HCT116 (cell line): ENCODE results near the gene PLCB1. TPM values are rescaled to one million over a fixed set of nuclear protein-coding genes. Genes with fewer than 3 reads are reported as not detected.

Experiments used
- ATAC-seq: fragments of 200-7000 bp; cut with Tn5 transposase; 2 replicates; pipeline ENCODE4 v1.9.1; 2020; ENCODE audit warnings: mild to moderate bottlenecking, moderate library complexity
- BruUV-seq: library from RNA; stranded (reverse); fragments of 400-500 nt; replicated peaks from 2 replicates; lab custom pipeline; 2021; lab: Mats Ljungman, UMichigan
- CTCF ChIA-PET: fragments of 300-600 bp; sonication (Branson Sonifier 250); formaldehyde crosslinking; loops from one replicate; lab custom pipeline; 2021; ENCODE audit warnings: antibody characterized with exemption; lab: Charles Lee
- POLR2A ChIA-PET: fragments of 300-600, 350-600 bp; sonication (Branson Sonifier 250); formaldehyde crosslinking; loops from one replicate; lab custom pipeline; 2021; ENCODE audit warnings: antibody characterized with exemption; lab: Charles Lee
- RAD21 ChIA-PET, 2 experiments: fragments of 300-600 bp; sonication (Branson Sonifier 250); formaldehyde crosslinking; loops; one replicate each; lab custom pipeline; 2023; ENCODE audit warnings: low total read pairs in 2 of 2; ENCODE audit not compliant: uncharacterized antibody in 2 of 2, unreplicated experiment in 2 of 2, low non-redundant PET in 1 of 2; lab: Charles Lee
- DNase-seq: peaks from one replicate; pipeline ENCODE4 v3.0.0-alpha.2; 2010; ENCODE audit warnings: low read depth, low spot score
- H2AFZ ChIP-seq: fragments of 200-600 bp; shearing (Covaris generic), sonication (generic); 2 replicates; pipeline ENCODE4 v1.6.1; 2017; ENCODE audit warnings: low read depth, mixed run types, mixed read lengths, antibody characterized with exemption, low read length; ENCODE audit not compliant: poor library complexity, severe bottlenecking
- H3K27ac ChIP-seq: 2 replicates; pipeline ENCODE4 v1.5.1; 2012; ENCODE audit warnings: low read depth, low read length
- H3K27me3 ChIP-seq: fragments of 200-600 bp; sonication (generic); 2 replicates; pipeline ENCODE4 v1.6.1; 2016; ENCODE audit warnings: mixed run types, low read length, mixed read lengths; ENCODE audit not compliant: insufficient read depth
- H3K36me3 ChIP-seq, 2 experiments: fragments of 200-500 bp in 1 of 2; fragments of 200-600 bp in 1 of 2; sonication (Bioruptor generic) in 1 of 2; sonication (generic) in 1 of 2; 2 replicates each; pipeline versions ENCODE4 v1.5.1 to v1.6.1; 2014 to 2016; ENCODE audit warnings: low read length in 2 of 2, inconsistent platforms in 1 of 2, mixed read lengths in 1 of 2, mixed run types in 1 of 2; ENCODE audit not compliant: insufficient read depth in 2 of 2, control insufficient read depth in 1 of 2
- H3K4me1 ChIP-seq, 2 experiments: fragments of 200-600 bp in 1 of 2; sonication (generic) in 1 of 2; 2 replicates each; pipeline versions ENCODE4 v1.5.1 to v1.6.1; 2012 to 2017; ENCODE audit warnings: low read length in 2 of 2, inconsistent platforms in 1 of 2, mild to moderate bottlenecking in 1 of 2, mixed read lengths in 1 of 2, mixed run types in 1 of 2, moderate library complexity in 1 of 2; ENCODE audit not compliant: insufficient read depth in 2 of 2, control insufficient read depth in 1 of 2
- H3K4me2 ChIP-seq: fragments of 200-600 bp; sonication (generic); 2 replicates; pipeline ENCODE4 v1.6.1; 2017; ENCODE audit warnings: mixed run types, low read length, mixed read lengths
- H3K4me3 ChIP-seq, 2 experiments: fragments of 200-600 bp in 1 of 2; sonication (generic) in 1 of 2; replicated peaks in 1 of 2; 2 replicates each; pipeline ENCODE4 v1.5.1; 2011 to 2016; ENCODE audit warnings: low read length in 2 of 2, control low read depth in 1 of 2, low read depth in 1 of 2, mild to moderate bottlenecking in 1 of 2, mixed read lengths in 1 of 2, mixed run types in 1 of 2
- H3K79me2 ChIP-seq: fragments of 200-600 bp; sonication (generic); 2 replicates; pipeline ENCODE4 v1.6.1; 2017; ENCODE audit warnings: mild to moderate bottlenecking, mixed run types, low read length, moderate library complexity, mixed read lengths; ENCODE audit not compliant: insufficient read depth
- H3K9ac ChIP-seq: fragments of 200-600 bp; sonication (generic); 2 replicates; pipeline ENCODE4 v1.6.1; 2016; ENCODE audit warnings: low read length, mixed read lengths
- H3K9me2 ChIP-seq: fragments of 200-600 bp; sonication (generic), shearing (Covaris generic); 2 replicates; pipeline ENCODE4 v1.6.1; 2017; ENCODE audit warnings: mixed run types, mild to moderate bottlenecking, moderate library complexity; ENCODE audit not compliant: insufficient read depth
- H3K9me3 ChIP-seq, 2 experiments: fragments of 200-500 bp in 1 of 2; fragments of 200-600 bp in 1 of 2; sonication (Bioruptor generic) in 1 of 2; sonication (generic) in 1 of 2; 2 replicates each; pipeline ENCODE4 v1.6.1; 2014 to 2017; ENCODE audit warnings: low read length in 2 of 2, mixed read lengths in 2 of 2, inconsistent platforms in 1 of 2, low read depth in 1 of 2, mild to moderate bottlenecking in 1 of 2, mixed run types in 1 of 2, moderate library complexity in 1 of 2; ENCODE audit not compliant: control insufficient read depth in 1 of 2, insufficient read depth in 1 of 2
- H4K20me1 ChIP-seq: fragments of 200-600 bp; sonication (generic), shearing (Covaris generic); 2 replicates; pipeline ENCODE4 v1.6.1; 2017; ENCODE audit warnings: mixed run types, mild to moderate bottlenecking, moderate library complexity; ENCODE audit not compliant: insufficient read depth
- ATF3 ChIP-seq: IDR thresholded peaks from 2 replicates; pipeline ENCODE4 v1.6.1; 2012
- CBX3 ChIP-seq: IDR thresholded peaks from 2 replicates; pipeline ENCODE4 v1.6.1; 2012; ENCODE audit warnings: low read depth
- CEBPB ChIP-seq: IDR thresholded peaks from 2 replicates; pipeline ENCODE4 v1.6.1; 2012; ENCODE audit warnings: low read depth
- CTCF ChIP-seq, 3 experiments: fragments of 200-600 bp in 1 of 3; sonication (generic) in 1 of 3; IDR thresholded peaks in 2 of 3; conservative IDR thresholded peaks in 1 of 3; 2 replicates each; pipeline ENCODE4 v1.5.1; 2012 to 2017; ENCODE audit warnings: low read depth in 2 of 3, low read length in 2 of 3, antibody characterized with exemption in 1 of 3, borderline replicate concordance in 1 of 3, control low read depth in 1 of 3, mild to moderate bottlenecking in 1 of 3, mixed read lengths in 1 of 3, mixed run types in 1 of 3, moderate library complexity in 1 of 3; ENCODE audit not compliant: insufficient read depth in 1 of 3
- EGR1 ChIP-seq: IDR thresholded peaks from 2 replicates; pipeline ENCODE4 v1.6.1; 2012; ENCODE audit warnings: low read depth
- ELF1 ChIP-seq: IDR thresholded peaks from 2 replicates; pipeline ENCODE4 v1.6.1; 2012; ENCODE audit warnings: low read depth, borderline replicate concordance
- EZH2phosphoT487 ChIP-seq: fragments of 200-600 bp; IDR thresholded peaks from 2 replicates; pipeline ENCODE4 v1.6.1; 2018; ENCODE audit warnings: antibody characterized with exemption, borderline replicate concordance
- FOSL1 ChIP-seq: IDR thresholded peaks from 2 replicates; pipeline ENCODE4 v1.6.1; 2012; ENCODE audit warnings: low read depth
- JUND ChIP-seq: IDR thresholded peaks from 2 replicates; pipeline ENCODE4 v1.6.1; 2012
- MAX ChIP-seq: IDR thresholded peaks from 2 replicates; pipeline ENCODE4 v1.6.1; 2012
- POLR2A ChIP-seq: IDR thresholded peaks from 2 replicates; pipeline ENCODE4 v1.7.0; 2011; ENCODE audit warnings: borderline replicate concordance; ENCODE audit not compliant: insufficient read depth, insufficient read length; ENCODE audit errors: extremely low read depth
- POLR2AphosphoS5 ChIP-seq: IDR thresholded peaks from 2 replicates; pipeline ENCODE4 v1.6.1; 2011; ENCODE audit warnings: mild to moderate bottlenecking, low read depth, low read length, moderate library complexity
- RAD21 ChIP-seq: IDR thresholded peaks from 2 replicates; pipeline ENCODE4 v1.6.1; 2012; ENCODE audit warnings: low read depth, mild to moderate bottlenecking
- SP1 ChIP-seq: IDR thresholded peaks from 2 replicates; pipeline ENCODE4 v1.6.1; 2012; ENCODE audit warnings: low read depth
- SRF ChIP-seq: IDR thresholded peaks from 2 replicates; pipeline ENCODE4 v1.6.1; 2012; ENCODE audit warnings: low read depth
- TCF7L2 ChIP-seq: IDR thresholded peaks from 2 replicates; pipeline ENCODE4 v1.7.0; 2011; ENCODE audit warnings: borderline replicate concordance, inconsistent platforms; ENCODE audit not compliant: insufficient read depth, insufficient read length; ENCODE audit errors: extremely low read depth
- YY1 ChIP-seq: IDR thresholded peaks from 2 replicates; pipeline ENCODE4 v1.6.1; 2011; ENCODE audit warnings: low read length, low read depth, moderate library complexity, mild to moderate bottlenecking; ENCODE audit not compliant: insufficient replicate concordance; ENCODE audit errors: extremely low read depth
- ZBTB33 ChIP-seq: IDR thresholded peaks from 2 replicates; pipeline ENCODE4 v1.6.1; 2011; ENCODE audit warnings: mild to moderate bottlenecking, low read length, moderate library complexity; ENCODE audit not compliant: insufficient replicate concordance; ENCODE audit errors: extremely low read depth
- ZFX ChIP-seq: fragments of 450-650 bp; IDR thresholded peaks from 2 replicates; pipeline ENCODE4 v1.6.1; 2017
- ZNF274 ChIP-seq: fragments of 200-500 bp; sonication (Bioruptor generic); IDR thresholded peaks from 2 replicates; pipeline ENCODE4 v1.6.1; 2014; ENCODE audit warnings: mild to moderate bottlenecking, low read depth, low read length, inconsistent platforms
- intact Hi-C: fragments of 100-400 bp; cut with micrococcal nuclease; formaldehyde crosslinking; loops from 2 replicates; pipeline ENCODE4 v1.10.0; 2022
- total RNA-seq: library from RNA; stranded (reverse); gene quantifications from one replicate; pipeline ENCODE4 v1.2.1, GENCODE V29; 2021; ENCODE audit not compliant: unreplicated experiment

The PLCB1 gene
- total RNA-seq, 1 experiment from 2014 or later: 15.8 TPM

GRCh38 chr20:8089668-8090067 lies 42.4 kb upstream of the PLCB1 start:
- BruUV-seq: no TSS peak
- Histone ChIP-seq H3K79me2 (no peaks in the 10 kb centered on the region), H3K27me3 (no peaks in the 10 kb centered on the region), H3K36me3 (no peaks in the 10 kb centered on the region)
- DNase-seq: no peak
- TF ChIP-seq POLR2A (no peak), POLR2AphosphoS5 (no peak), JUND (no peak), ATF3 (no peak), YY1 (no peak), ELF1 (no peak), CTCF (IDR thresholded peaks at IDR 0.05 in 2 of 3, conservative IDR thresholded peaks at IDR 0.05 in 1 of 3; ENCODE audit: borderline replicate concordance in 1 of 3, insufficient read depth in 1 of 3, low read depth in 2 of 3, low read length in 2 of 3) (no peak), CEBPB (no peak), FOSL1 (no peak), EZH2phosphoT487 (no peak), ZBTB33 (no peak), RAD21 (no peak), ZFX (no peak), EGR1 (no peak), SP1 (no peak), MAX (no peak), SRF (no peak), CBX3 (no peak), ZNF274 (no peak), TCF7L2 (no peak)
- TF ChIP-seq, all 23 proteins: peak for 0
- RAD21 ChIA-PET: no interaction called here
- H3K27ac ChIP-seq: no peak overlapping the region
- CTCF ChIA-PET: interaction anchor here (1.3 kb wide), 1 partner anchor 8 kb away, joined by 5 read pairs; no protein-coding TSS in a partner anchor
- H3K4me1 ChIP-seq: no peaks in the 10 kb centered on the region
- no peak overlapping the region for H3K9ac ChIP-seq
- no peaks in the 10 kb centered on the region for H3K9me2 ChIP-seq
- H3K4me2 ChIP-seq: no peak overlapping the region
- H2AFZ ChIP-seq: no peak overlapping the region
- no peaks in the 10 kb centered on the region for H4K20me1 ChIP-seq
- ATAC-seq: no peak
- H3K4me3 ChIP-seq: no peak overlapping the region
- intact Hi-C loops: no loop called here
- H3K9me3 ChIP-seq: no peaks in the 10 kb centered on the region
- POLR2A ChIA-PET: no interaction called here
